Heart left ventricle (tissue), 16 donors: ENCODE measurements around the gene CPA1. TPM values are rescaled to one million over a fixed set of nuclear protein-coding genes. Genes with fewer than 3 reads are reported as not detected.

Experiments
- ATAC-seq, 4 donors: fragments of 200-7000 bp; cut with Tn5 transposase; one replicate each; pipeline ENCODE4 v1.9.1; 2020 to 2022; ENCODE audit warnings: moderate library complexity in 4 of 4, mild to moderate bottlenecking in 3 of 4, moderate number of reproducible peaks in 1 of 4
- DNase-seq, 5 donors: peaks; one replicate each; pipeline ENCODE4 v3.0.0-alpha.2; 2020
- H3K27ac ChIP-seq, 12 donors: fragments of 200-600 bp; sonication (generic) in 4 of 12; one replicate each; pipeline versions ENCODE4 v1.5.0 to v1.8.0; 2016 to 2022; ENCODE audit warnings: mild to moderate bottlenecking in 2 of 12
- H3K27me3 ChIP-seq, 9 donors: fragments of 200-600 bp; sonication (generic) in 2 of 9; one replicate each; pipeline versions ENCODE4 v1.5.1 to v1.8.0; 2016 to 2022; ENCODE audit warnings: mild to moderate bottlenecking in 3 of 9
- H3K36me3 ChIP-seq, 9 donors: fragments of 200-600 bp; sonication (generic) in 2 of 9; one replicate each; pipeline versions ENCODE4 v1.5.0 to v1.8.0; 2018 to 2022; ENCODE audit warnings: mild to moderate bottlenecking in 2 of 9
- H3K4me1 ChIP-seq, 12 donors: fragments of 200-600 bp; sonication (generic) in 4 of 12; one replicate each; pipeline versions ENCODE4 v1.5.0 to v1.8.0; 2016 to 2022; ENCODE audit warnings: mild to moderate bottlenecking in 3 of 12
- H3K4me3 ChIP-seq, 12 donors: fragments of 200-600 bp; sonication (generic) in 4 of 12; one replicate each; pipeline versions ENCODE4 v1.5.0 to v1.8.0; 2017 to 2022; ENCODE audit warnings: mild to moderate bottlenecking in 9 of 12, moderate library complexity in 4 of 12
- H3K9me3 ChIP-seq, 12 donors: fragments of 200-600 bp; sonication (generic) in 4 of 12; one replicate each; pipeline versions ENCODE4 v1.5.0 to v1.8.0; 2016 to 2022; ENCODE audit warnings: mild to moderate bottlenecking in 1 of 12
- POLR2A ChIP-seq, 2 donors: fragments of 450-650 bp; IDR thresholded peaks; one replicate each; pipeline ENCODE4 v1.6.1; 2017; ENCODE audit warnings: antibody characterized with exemption in 2 of 2, mild to moderate bottlenecking in 2 of 2, moderate library complexity in 2 of 2
- WGBS, 4 donors: extraction: QIAGEN DNeasy Blood & Tissue Kit in 2 of 4; methylation state at CpG; one replicate each; pipeline versions ENCODE4 v1.1.5 to v1.1.7; 2013 to 2018; 5-methylcytosine and 5-hydroxymethylcytosine counted together
- intact Hi-C, 10 donors: fragments of 100-400 bp; cut with DNase I; formaldehyde crosslinking; loops; one replicate each; pipeline versions ENCODE4 v1.11.1 to v1.14.2; 2022
- polyA plus RNA-seq, 2 donors: library from polyadenylated mRNA; stranded (reverse); fragments of 200-250 nt; gene quantifications; one replicate each; pipeline ENCODE4 v1.2.3, GENCODE V29; 2013
- total RNA-seq, 9 donors: library from RNA; depleted of rRNA in 2 of 9; stranded (reverse); fragments of >200 nt in 2 of 9; fragmentation: NEBNext Ultra II Directional in 3 of 9; extraction: Animal tissue kit (Norgen Biotek cat#: 25700) in 3 of 9; gene quantifications; one replicate each; pipeline versions ENCODE4 v1.1.0 to v1.2.4, GENCODE V29; 2016 to 2023
- TF ChIP-seq, protein P1 (sequence below), 12 donors: fragments of 200-600 bp; sonication (generic) in 4 of 12; IDR thresholded peaks; one replicate each; pipeline versions ENCODE4 v1.5.0 to v1.8.0; 2018 to 2022; ENCODE audit warnings: antibody characterized with exemption in 12 of 12, mild to moderate bottlenecking in 5 of 12
- donor health status: ischemic (EF 13 %, LVEDD 7.1; RV severe dilation, severe dysfunction).
- donor health status: healthy with polysubstance abuse.
- donor health status: DM: no; HTN: yes; CAD: no.
- donor health status: DM: no; HTN: no; CAD: no.
- donor health status: ischemic (EF 25% LVEDD 6.9; RV normal size, moderate dysfunction).
- donor health status: ischemic (EF 25% LVEDD 5.7; RV mildly dilated, moderate dysfunction).
- donor health status: healthy.
- donor health status: DM: yes; HTN: yes; CAD: no.
- donor health status: ischemic (EF 35%, LVEDD 5.7; RV mildly dilated, moderate dysfunction).
- donor health status: nonischemic (EF 11% LVEDD 7.7; RV severe dilation, severe dysfunction).
- donor health status: DM: yes; HTN: yes; CAD: no.
- donor health status: PGD.
- donor health status: ischemic (EF 29% LVEDD 5.4; RV normal size, mild dysfunction).
- donor health status: nonischemic (EF 23%, LVEDD 6.1; RV moderate dilation, normal function).

Gene CPA1
- total and polyA plus RNA-seq, 11 donors, result 0.29 to 3.8 (median 3.0) TPM; not detected in 5

DNA sequence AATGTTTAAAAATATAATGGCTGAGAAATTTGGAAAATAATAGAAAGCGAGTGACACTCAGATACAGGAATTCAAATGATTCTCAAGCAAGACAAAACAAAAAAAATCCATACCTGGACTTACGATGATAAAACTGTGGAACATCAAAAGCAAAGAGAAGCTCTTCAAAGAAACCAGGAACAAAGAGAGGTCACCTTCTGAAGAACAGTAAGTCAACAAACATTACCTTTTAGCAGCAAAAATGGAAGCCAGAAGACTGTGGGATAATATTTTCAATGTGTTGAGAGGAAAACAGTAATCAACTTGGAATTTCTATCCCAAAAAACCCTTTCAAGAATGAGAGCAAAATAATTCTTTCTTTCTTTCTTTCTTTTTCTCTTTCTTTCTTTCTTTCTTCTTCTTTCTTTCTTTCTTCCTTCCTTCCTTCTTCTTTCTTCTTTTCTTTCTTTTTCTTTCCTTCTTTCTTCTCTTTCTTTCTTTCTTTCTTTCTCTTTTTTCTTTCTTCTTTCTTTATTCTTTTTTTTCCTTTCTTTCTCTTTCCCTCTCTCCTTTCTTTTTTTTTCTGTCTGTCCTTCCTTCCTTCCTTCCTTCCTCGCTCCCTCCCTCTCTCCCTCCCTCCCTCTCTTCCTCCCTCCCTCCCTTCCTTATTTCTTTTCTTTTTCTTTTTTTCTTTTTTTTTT, 37.5 kb upstream of the CPA1 start:
- DNase-seq (no peak), ATAC-seq (no peak)
- Histone ChIP-seq H3K27ac (no peak overlapping the region), H3K9me3 (peaks cover 0 to 12% (median 0%) of the 10 kb centered on the region in 12 donors), H3K4me3 (no peak overlapping the region), H3K27me3 (peaks cover 0 to 5% (median 0%) of the 10 kb centered on the region in 9 donors), H3K36me3 (no peaks in the 10 kb centered on the region), H3K4me1 (no peaks in the 10 kb centered on the region)
- 93 to 96% (median 96%) methylated on average over 3 of the region's 3 CpGs for WGBS, 4 donors
- TF ChIP-seq POLR2A (IDR thresholded peaks at IDR 0.05), result no peak
- TF ChIP-seq, protein P1, sequence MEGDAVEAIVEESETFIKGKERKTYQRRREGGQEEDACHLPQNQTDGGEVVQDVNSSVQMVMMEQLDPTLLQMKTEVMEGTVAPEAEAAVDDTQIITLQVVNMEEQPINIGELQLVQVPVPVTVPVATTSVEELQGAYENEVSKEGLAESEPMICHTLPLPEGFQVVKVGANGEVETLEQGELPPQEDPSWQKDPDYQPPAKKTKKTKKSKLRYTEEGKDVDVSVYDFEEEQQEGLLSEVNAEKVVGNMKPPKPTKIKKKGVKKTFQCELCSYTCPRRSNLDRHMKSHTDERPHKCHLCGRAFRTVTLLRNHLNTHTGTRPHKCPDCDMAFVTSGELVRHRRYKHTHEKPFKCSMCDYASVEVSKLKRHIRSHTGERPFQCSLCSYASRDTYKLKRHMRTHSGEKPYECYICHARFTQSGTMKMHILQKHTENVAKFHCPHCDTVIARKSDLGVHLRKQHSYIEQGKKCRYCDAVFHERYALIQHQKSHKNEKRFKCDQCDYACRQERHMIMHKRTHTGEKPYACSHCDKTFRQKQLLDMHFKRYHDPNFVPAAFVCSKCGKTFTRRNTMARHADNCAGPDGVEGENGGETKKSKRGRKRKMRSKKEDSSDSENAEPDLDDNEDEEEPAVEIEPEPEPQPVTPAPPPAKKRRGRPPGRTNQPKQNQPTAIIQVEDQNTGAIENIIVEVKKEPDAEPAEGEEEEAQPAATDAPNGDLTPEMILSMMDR (IDR thresholded peaks at IDR 0.05), result no peak
- intact Hi-C loops, result no loop called here

DNA sequence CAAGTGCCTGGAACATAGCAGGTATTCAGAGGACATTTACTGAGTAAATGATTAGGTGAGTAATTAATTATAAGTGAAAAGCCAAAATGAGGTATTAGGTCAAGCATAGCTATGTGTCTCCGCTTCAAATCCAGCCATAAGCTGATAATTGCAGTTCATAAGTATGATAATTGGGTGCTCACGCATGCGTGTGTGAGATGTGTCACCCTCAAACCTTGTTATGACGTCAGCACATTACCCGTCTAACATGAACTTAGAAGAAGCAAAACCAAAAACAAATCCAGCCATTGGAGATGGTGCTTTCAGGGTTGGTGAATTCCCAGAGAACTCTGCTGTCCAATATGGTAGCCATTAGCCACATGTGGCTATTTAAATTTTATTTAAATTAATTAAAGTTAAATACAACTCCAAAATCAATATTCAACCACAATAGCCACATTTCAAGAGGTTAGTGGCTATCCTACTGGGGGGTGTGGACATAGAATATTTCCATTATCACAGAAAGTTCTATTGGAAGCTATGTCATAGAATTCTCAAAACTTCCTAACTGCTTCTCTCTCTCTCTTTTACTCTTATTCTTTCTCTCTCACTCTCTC, 35.9 kb upstream of the CPA1 start, which contains the start of gene CPA5:
Gene CPA5, plus strand, starts transcription at position 546 of the 596 bp plus-strand sequence. CDS start 1,670 bp downstream, outside the sequence.
- intact Hi-C loops, result no loop called here
- peaks cover 0 to 12% (median 0%) of the 10 kb centered on the region in 12 donors for H3K9me3 ChIP-seq
- H3K27me3 ChIP-seq, result peaks cover 0 to 5% (median 0%) of the 10 kb centered on the region in 9 donors
- no peaks in the 10 kb centered on the region for H3K36me3 ChIP-seq
- ATAC-seq (no peak), DNase-seq (no peak)
- no peak for TF ChIP-seq POLR2A (IDR thresholded peaks at IDR 0.05)
- TF ChIP-seq, protein P1 (IDR thresholded peaks at IDR 0.05), result no peak
- no peaks in the 10 kb centered on the region for H3K4me1 ChIP-seq
- 94 to 97% (median 95%) methylated on average over 5 of the region's 5 CpGs for WGBS, 4 donors
- H3K27ac ChIP-seq, result no peak within 1 kb of the TSS
- no peak within 1 kb of the TSS for H3K4me3 ChIP-seq

GRCh38 chr7:130345136-130345535, 35.2 kb upstream of the CPA1 start:
- peaks cover 0 to 5% (median 0%) of the 10 kb centered on the region in 9 donors for H3K27me3 ChIP-seq
- H3K9me3 ChIP-seq, result peaks cover 0 to 12% (median 0%) of the 10 kb centered on the region in 12 donors
- intact Hi-C loops, result no loop called here
- no peak for DNase-seq
- no peaks in the 10 kb centered on the region for H3K36me3 ChIP-seq
- no peak overlapping the region for H3K4me3 ChIP-seq
- WGBS, 4 donors, result 50 to 59% (median 53%) methylated on average over 8 of the region's 8 CpGs
- no peak for ATAC-seq
- H3K4me1 ChIP-seq, result no peaks in the 10 kb centered on the region
- TF ChIP-seq, protein P1 (IDR thresholded peaks at IDR 0.05), result no peak
- no peak for TF ChIP-seq POLR2A (IDR thresholded peaks at IDR 0.05)
- H3K27ac ChIP-seq, result no peak overlapping the region

DNA sequence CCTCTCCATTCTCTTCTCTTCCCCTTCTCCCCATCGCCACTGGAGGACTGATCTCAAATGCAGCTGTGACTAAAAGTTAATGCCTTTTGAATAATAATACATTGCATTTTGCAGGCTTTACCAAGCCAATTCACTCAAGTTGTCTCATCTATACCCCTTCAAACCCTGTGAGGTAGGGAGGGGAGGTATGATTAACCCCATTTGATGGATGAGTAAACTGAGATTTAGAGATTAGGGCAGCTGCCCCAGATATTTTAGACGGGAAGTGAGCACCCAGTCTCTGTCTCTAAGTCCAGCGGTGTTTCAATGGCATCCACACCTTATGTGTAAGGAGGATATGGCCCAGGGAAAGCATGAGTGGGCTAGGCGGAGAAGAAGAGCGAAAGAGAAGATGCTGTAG, 34.6 kb upstream of the CPA1 start:
- Histone ChIP-seq H3K9me3 (peaks cover 0 to 12% (median 0%) of the 10 kb centered on the region in 12 donors), H3K27ac (no peak overlapping the region), H3K4me3 (no peak overlapping the region), H3K36me3 (no peaks in the 10 kb centered on the region), H3K4me1 (peaks cover 0 to 6% (median under 1%) of the 10 kb centered on the region in 12 donors), H3K27me3 (peaks cover 0 to 5% (median 0%) of the 10 kb centered on the region in 9 donors)
- DNase-seq, result no peak
- ATAC-seq, result no peak
- intact Hi-C loops, result no loop called here
- WGBS, 4 donors, result 89 to 94% (median 93%) methylated on average over 4 to 5 of the region's 5 CpGs
- TF ChIP-seq POLR2A (IDR thresholded peaks at IDR 0.05), result no peak
- TF ChIP-seq, protein P1 (IDR thresholded peaks at IDR 0.05), result no peak
